Ascending aorta (tissue), 2 donors: ENCODE measurements around the gene VWA3A. TPM values are rescaled to one million over a fixed set of nuclear protein-coding genes. Genes with fewer than 3 reads are reported as not detected.
A peak's percentile ranks its signal among the peaks of the same experiment; 100 is the strongest.

Experiments used
- DNase-seq, 2 donors: peaks; one replicate each; pipeline ENCODE4 v3.0.0-alpha.2; 2019; ENCODE audit warnings: low spot score in 2 of 2
- H3K27ac ChIP-seq, 2 donors: fragments of 200-600 bp; sonication (generic); one replicate each; pipeline ENCODE4 v1.5.1; 2016 to 2017; ENCODE audit warnings: mild to moderate bottlenecking in 1 of 2
- H3K27me3 ChIP-seq: fragments of 200-600 bp; sonication (generic); one replicate; pipeline ENCODE4 v1.5.1; 2017
- H3K36me3 ChIP-seq, 2 donors: fragments of 200-600 bp; sonication (generic); one replicate each; pipeline ENCODE4 v1.5.1; 2016
- H3K4me1 ChIP-seq, 2 donors: fragments of 200-600 bp; sonication (generic); one replicate each; pipeline ENCODE4 v1.5.1; 2016 to 2017; ENCODE audit warnings: mild to moderate bottlenecking in 1 of 2
- H3K4me3 ChIP-seq, 2 donors: fragments of 200-600 bp; sonication (generic); one replicate each; pipeline ENCODE4 v1.5.1; 2016 to 2017; ENCODE audit warnings: mild to moderate bottlenecking in 1 of 2
- H3K9me3 ChIP-seq, 2 donors: fragments of 200-600 bp; sonication (generic); one replicate each; pipeline ENCODE4 v1.5.1; 2016
- CTCF ChIP-seq, 3 experiments: fragments of 200-600 bp in 2 of 3; fragments of 450-650 bp in 1 of 3; sonication (generic) in 2 of 3; IDR thresholded peaks; one replicate each; pipeline ENCODE4 v1.5.1; 2016 to 2019; ENCODE audit warnings: antibody characterized with exemption in 3 of 3, mild to moderate bottlenecking in 1 of 3, moderate library complexity in 1 of 3
- intact Hi-C: fragments of 100-400 bp; cut with DNase I; formaldehyde crosslinking; loops from one replicate; pipeline ENCODE4 v1.15.1; 2023
- total RNA-seq: library from RNA; depleted of rRNA; stranded (reverse); fragments of >200 nt; gene quantifications from one replicate; pipeline ENCODE4 v1.1.0, GENCODE V29; 2016

VWA3A gene
- total RNA-seq, 1 donor from 2014 or later = not detected

- intact Hi-C loops = loop anchor here (10.0 kb wide), 1 partner anchor 223 kb away; the partner anchor contains the start of gene POLR3E
Measured at GRCh38 chr16:22071331-22071910, 20.9 kb upstream of the VWA3A start.

GRCh38 chr16:22073350-22073749 is 19.0 kb upstream of the VWA3A start:
- intact Hi-C loops = loop anchor here (10.0 kb wide), 1 partner anchor 221 kb away; the partner anchor contains the start of gene POLR3E
- H3K36me3 ChIP-seq = no peaks in the 10 kb centered on the region
- H3K9me3 ChIP-seq = no peaks in the 10 kb centered on the region
- no peak overlapping the region for H3K27ac ChIP-seq
- no peaks in the 10 kb centered on the region for H3K27me3 ChIP-seq
- peaks cover 0 to 17% of the 10 kb centered on the region in 2 donors for H3K4me1 ChIP-seq
- no peak for DNase-seq
- no peak for TF ChIP-seq CTCF (IDR thresholded peaks at IDR 0.05)
- no peak overlapping the region for H3K4me3 ChIP-seq

More at GRCh38 chr16:22071331-22071910, 20.9 kb upstream of the VWA3A start:
- no peak for TF ChIP-seq CTCF (IDR thresholded peaks at IDR 0.05)
- no peak for DNase-seq
- Histone ChIP-seq H3K36me3 (peaks cover 0 to 2% of the 10 kb centered on the region in 2 donors), H3K27ac (peak overlapping the region; percentile 30 to 56), H3K4me3 (peak overlapping the region; percentile 14 to 35), H3K4me1 (peaks cover 0 to 17% of the 10 kb centered on the region in 2 donors), H3K27me3 (no peaks in the 10 kb centered on the region), H3K9me3 (peaks cover 0 to 10% of the 10 kb centered on the region in 2 donors)

- intact Hi-C loops = loop anchor here (10.0 kb wide), 1 partner anchor 220 kb away; the partner anchor contains the start of gene POLR3E
- no peak overlapping the region for H3K27ac ChIP-seq
- peaks cover 0 to 11% of the 10 kb centered on the region in 2 donors for H3K4me1 ChIP-seq
- H3K4me3 ChIP-seq = no peak overlapping the region
- DNase-seq = no peak
- no peaks in the 10 kb centered on the region for H3K27me3 ChIP-seq
- H3K36me3 ChIP-seq = no peaks in the 10 kb centered on the region
- no peaks in the 10 kb centered on the region for H3K9me3 ChIP-seq
- TF ChIP-seq CTCF (IDR thresholded peaks at IDR 0.05) = no peak
Measured at GRCh38 chr16:22075043-22075757, 17.1 kb upstream of the VWA3A start.

GRCh38 chr16:22075776-22076175 is 16.6 kb upstream of the VWA3A start:
- Histone ChIP-seq H3K4me1 (peaks cover 0 to 5% of the 10 kb centered on the region in 2 donors), H3K4me3 (no peak overlapping the region), H3K36me3 (no peaks in the 10 kb centered on the region), H3K9me3 (no peaks in the 10 kb centered on the region), H3K27ac (no peak overlapping the region), H3K27me3 (no peaks in the 10 kb centered on the region)
- intact Hi-C loops = loop anchor here (10.0 kb wide), 1 partner anchor 219 kb away; the partner anchor contains the start of gene POLR3E
- TF ChIP-seq CTCF (IDR thresholded peaks at IDR 0.05) = no peak
- DNase-seq = no peak

GRCh38 chr16:22077700-22078313 is 14.5 kb upstream of the VWA3A start:
- DNase-seq = peak in 1 of 2 donors; percentile 70
- intact Hi-C loops = loop anchor here (1.0 to 10.0 kb wide), 2 partner anchors 77 to 217 kb away; partner anchors contain the start of genes PDZD9 and POLR3E
- peak; percentile 49 to 72 (median 65) for TF ChIP-seq CTCF (IDR thresholded peaks at IDR 0.05)

More at GRCh38 chr16:22077700-22078313, 14.5 kb upstream of the VWA3A start:
- Histone ChIP-seq H3K9me3 (no peaks in the 10 kb centered on the region), H3K27ac (no peak overlapping the region), H3K4me1 (no peaks in the 10 kb centered on the region), H3K36me3 (no peaks in the 10 kb centered on the region), H3K4me3 (no peak overlapping the region), H3K27me3 (no peaks in the 10 kb centered on the region)
